HCT116 (cell line): ENCODE measurements around the gene TXNDC17. TPM values are rescaled to one million over a fixed set of nuclear protein-coding genes. Genes with fewer than 3 reads are reported as not detected.

Experiments
- ATAC-seq: fragments of 200-7000 bp; cut with Tn5 transposase; 2 replicates; pipeline ENCODE4 v1.9.1; 2020; ENCODE audit warnings: mild to moderate bottlenecking, moderate library complexity
- BruUV-seq: library from RNA; stranded (reverse); fragments of 400-500 nt; replicated peaks from 2 replicates; lab custom pipeline; 2021; lab: Mats Ljungman, UMichigan
- CTCF ChIA-PET: fragments of 300-600 bp; sonication (Branson Sonifier 250); formaldehyde crosslinking; loops from one replicate; lab custom pipeline; 2021; ENCODE audit warnings: antibody characterized with exemption; lab: Charles Lee
- POLR2A ChIA-PET: fragments of 300-600, 350-600 bp; sonication (Branson Sonifier 250); formaldehyde crosslinking; loops from one replicate; lab custom pipeline; 2021; ENCODE audit warnings: antibody characterized with exemption; lab: Charles Lee
- RAD21 ChIA-PET, 2 experiments: fragments of 300-600 bp; sonication (Branson Sonifier 250); formaldehyde crosslinking; loops; one replicate each; lab custom pipeline; 2023; ENCODE audit warnings: low total read pairs in 2 of 2; ENCODE audit not compliant: uncharacterized antibody in 2 of 2, unreplicated experiment in 2 of 2, low non-redundant PET in 1 of 2; lab: Charles Lee
- DNase-seq: peaks from one replicate; pipeline ENCODE4 v3.0.0-alpha.2; 2010; ENCODE audit warnings: low read depth, low spot score
- H2AFZ ChIP-seq: fragments of 200-600 bp; shearing (Covaris generic), sonication (generic); 2 replicates; pipeline ENCODE4 v1.6.1; 2017; ENCODE audit warnings: low read depth, mixed run types, mixed read lengths, antibody characterized with exemption, low read length; ENCODE audit not compliant: poor library complexity, severe bottlenecking
- H3K27ac ChIP-seq: 2 replicates; pipeline ENCODE4 v1.5.1; 2012; ENCODE audit warnings: low read depth, low read length
- H3K27me3 ChIP-seq: fragments of 200-600 bp; sonication (generic); 2 replicates; pipeline ENCODE4 v1.6.1; 2016; ENCODE audit warnings: mixed run types, low read length, mixed read lengths; ENCODE audit not compliant: insufficient read depth
- H3K36me3 ChIP-seq, 2 experiments: fragments of 200-500 bp in 1 of 2; fragments of 200-600 bp in 1 of 2; sonication (Bioruptor generic) in 1 of 2; sonication (generic) in 1 of 2; 2 replicates each; pipeline versions ENCODE4 v1.5.1 to v1.6.1; 2014 to 2016; ENCODE audit warnings: low read length in 2 of 2, inconsistent platforms in 1 of 2, mixed read lengths in 1 of 2, mixed run types in 1 of 2; ENCODE audit not compliant: insufficient read depth in 2 of 2, control insufficient read depth in 1 of 2
- H3K4me1 ChIP-seq, 2 experiments: fragments of 200-600 bp in 1 of 2; sonication (generic) in 1 of 2; 2 replicates each; pipeline versions ENCODE4 v1.5.1 to v1.6.1; 2012 to 2017; ENCODE audit warnings: low read length in 2 of 2, inconsistent platforms in 1 of 2, mild to moderate bottlenecking in 1 of 2, mixed read lengths in 1 of 2, mixed run types in 1 of 2, moderate library complexity in 1 of 2; ENCODE audit not compliant: insufficient read depth in 2 of 2, control insufficient read depth in 1 of 2
- H3K4me2 ChIP-seq: fragments of 200-600 bp; sonication (generic); 2 replicates; pipeline ENCODE4 v1.6.1; 2017; ENCODE audit warnings: mixed run types, low read length, mixed read lengths
- H3K4me3 ChIP-seq, 2 experiments: fragments of 200-600 bp in 1 of 2; sonication (generic) in 1 of 2; replicated peaks in 1 of 2; 2 replicates each; pipeline ENCODE4 v1.5.1; 2011 to 2016; ENCODE audit warnings: low read length in 2 of 2, control low read depth in 1 of 2, low read depth in 1 of 2, mild to moderate bottlenecking in 1 of 2, mixed read lengths in 1 of 2, mixed run types in 1 of 2
- H3K79me2 ChIP-seq: fragments of 200-600 bp; sonication (generic); 2 replicates; pipeline ENCODE4 v1.6.1; 2017; ENCODE audit warnings: mild to moderate bottlenecking, mixed run types, low read length, moderate library complexity, mixed read lengths; ENCODE audit not compliant: insufficient read depth
- H3K9ac ChIP-seq: fragments of 200-600 bp; sonication (generic); 2 replicates; pipeline ENCODE4 v1.6.1; 2016; ENCODE audit warnings: low read length, mixed read lengths
- H3K9me2 ChIP-seq: fragments of 200-600 bp; sonication (generic), shearing (Covaris generic); 2 replicates; pipeline ENCODE4 v1.6.1; 2017; ENCODE audit warnings: mixed run types, mild to moderate bottlenecking, moderate library complexity; ENCODE audit not compliant: insufficient read depth
- H3K9me3 ChIP-seq, 2 experiments: fragments of 200-500 bp in 1 of 2; fragments of 200-600 bp in 1 of 2; sonication (Bioruptor generic) in 1 of 2; sonication (generic) in 1 of 2; 2 replicates each; pipeline ENCODE4 v1.6.1; 2014 to 2017; ENCODE audit warnings: low read length in 2 of 2, mixed read lengths in 2 of 2, inconsistent platforms in 1 of 2, low read depth in 1 of 2, mild to moderate bottlenecking in 1 of 2, mixed run types in 1 of 2, moderate library complexity in 1 of 2; ENCODE audit not compliant: control insufficient read depth in 1 of 2, insufficient read depth in 1 of 2
- H4K20me1 ChIP-seq: fragments of 200-600 bp; sonication (generic), shearing (Covaris generic); 2 replicates; pipeline ENCODE4 v1.6.1; 2017; ENCODE audit warnings: mixed run types, mild to moderate bottlenecking, moderate library complexity; ENCODE audit not compliant: insufficient read depth
- CEBPB ChIP-seq: IDR thresholded peaks from 2 replicates; pipeline ENCODE4 v1.6.1; 2012; ENCODE audit warnings: low read depth
- EGR1 ChIP-seq: IDR thresholded peaks from 2 replicates; pipeline ENCODE4 v1.6.1; 2012; ENCODE audit warnings: low read depth
- ELF1 ChIP-seq: IDR thresholded peaks from 2 replicates; pipeline ENCODE4 v1.6.1; 2012; ENCODE audit warnings: low read depth, borderline replicate concordance
- EZH2 ChIP-seq: fragments of 200-600 bp; sonication (generic); IDR thresholded peaks from 2 replicates; pipeline ENCODE4 v1.6.1; 2017; ENCODE audit warnings: antibody characterized with exemption, mixed run types
- EZH2phosphoT487 ChIP-seq: fragments of 200-600 bp; IDR thresholded peaks from 2 replicates; pipeline ENCODE4 v1.6.1; 2018; ENCODE audit warnings: antibody characterized with exemption, borderline replicate concordance
- FOSL1 ChIP-seq: IDR thresholded peaks from 2 replicates; pipeline ENCODE4 v1.6.1; 2012; ENCODE audit warnings: low read depth
- POLR2A ChIP-seq: IDR thresholded peaks from 2 replicates; pipeline ENCODE4 v1.7.0; 2011; ENCODE audit warnings: borderline replicate concordance; ENCODE audit not compliant: insufficient read depth, insufficient read length; ENCODE audit errors: extremely low read depth
- RAD21 ChIP-seq: IDR thresholded peaks from 2 replicates; pipeline ENCODE4 v1.6.1; 2012; ENCODE audit warnings: low read depth, mild to moderate bottlenecking
- REST ChIP-seq: IDR thresholded peaks from 2 replicates; pipeline ENCODE4 v1.6.1; 2012; ENCODE audit warnings: low read depth
- SIN3A ChIP-seq: IDR thresholded peaks from 2 replicates; pipeline ENCODE4 v1.6.1; 2012; ENCODE audit warnings: low read depth
- SP1 ChIP-seq: IDR thresholded peaks from 2 replicates; pipeline ENCODE4 v1.6.1; 2012; ENCODE audit warnings: low read depth
- SRF ChIP-seq: IDR thresholded peaks from 2 replicates; pipeline ENCODE4 v1.6.1; 2012; ENCODE audit warnings: low read depth
- ZFX ChIP-seq: fragments of 450-650 bp; IDR thresholded peaks from 2 replicates; pipeline ENCODE4 v1.6.1; 2017
- ZNF274 ChIP-seq: fragments of 200-500 bp; sonication (Bioruptor generic); IDR thresholded peaks from 2 replicates; pipeline ENCODE4 v1.6.1; 2014; ENCODE audit warnings: mild to moderate bottlenecking, low read depth, low read length, inconsistent platforms
- intact Hi-C: fragments of 100-400 bp; cut with micrococcal nuclease; formaldehyde crosslinking; loops from 2 replicates; pipeline ENCODE4 v1.10.0; 2022
- total RNA-seq: library from RNA; stranded (reverse); gene quantifications from one replicate; pipeline ENCODE4 v1.2.1, GENCODE V29; 2021; ENCODE audit not compliant: unreplicated experiment
- TF ChIP-seq, protein P1 (sequence below), 3 experiments: fragments of 200-600 bp in 1 of 3; sonication (generic) in 1 of 3; IDR thresholded peaks in 2 of 3; conservative IDR thresholded peaks in 1 of 3; 2 replicates each; pipeline ENCODE4 v1.5.1; 2012 to 2017; ENCODE audit warnings: low read depth in 2 of 3, low read length in 2 of 3, antibody characterized with exemption in 1 of 3, borderline replicate concordance in 1 of 3, control low read depth in 1 of 3, mild to moderate bottlenecking in 1 of 3, mixed read lengths in 1 of 3, mixed run types in 1 of 3, moderate library complexity in 1 of 3; ENCODE audit not compliant: insufficient read depth in 1 of 3
- TF ChIP-seq, protein P2 (sequence below): IDR thresholded peaks from 2 replicates; pipeline ENCODE4 v1.6.1; 2012

TXNDC17 gene
- total RNA-seq, 1 experiment from 2014 or later = 121 TPM

- CTCF ChIA-PET = no interaction called here
- Histone ChIP-seq H3K4me3 (no peak overlapping the region), H3K4me2 (no peak overlapping the region), H3K4me1 (peaks cover 13 to 27% of the 10 kb centered on the region in 2 experiments; a peak in 3 of 4 replicates), H3K27ac (no peak overlapping the region), H3K36me3 (peaks cover 28 to 38% of the 10 kb centered on the region in 2 experiments), H3K9me2 (no peaks in the 10 kb centered on the region), H3K9ac (no peak overlapping the region), H2AFZ (no peak overlapping the region), H3K9me3 (no peaks in the 10 kb centered on the region), H4K20me1 (0 out of 2 replicates have a peak, but pooled peaks cover 3% of the 10 kb centered on the region), H3K79me2 (peaks cover 91% of the 10 kb centered on the region), H3K27me3 (no peaks in the 10 kb centered on the region)
- POLR2A ChIA-PET = no interaction called here
- no peak for TF ChIP-seq POLR2A
- TF ChIP-seq, protein P1, sequence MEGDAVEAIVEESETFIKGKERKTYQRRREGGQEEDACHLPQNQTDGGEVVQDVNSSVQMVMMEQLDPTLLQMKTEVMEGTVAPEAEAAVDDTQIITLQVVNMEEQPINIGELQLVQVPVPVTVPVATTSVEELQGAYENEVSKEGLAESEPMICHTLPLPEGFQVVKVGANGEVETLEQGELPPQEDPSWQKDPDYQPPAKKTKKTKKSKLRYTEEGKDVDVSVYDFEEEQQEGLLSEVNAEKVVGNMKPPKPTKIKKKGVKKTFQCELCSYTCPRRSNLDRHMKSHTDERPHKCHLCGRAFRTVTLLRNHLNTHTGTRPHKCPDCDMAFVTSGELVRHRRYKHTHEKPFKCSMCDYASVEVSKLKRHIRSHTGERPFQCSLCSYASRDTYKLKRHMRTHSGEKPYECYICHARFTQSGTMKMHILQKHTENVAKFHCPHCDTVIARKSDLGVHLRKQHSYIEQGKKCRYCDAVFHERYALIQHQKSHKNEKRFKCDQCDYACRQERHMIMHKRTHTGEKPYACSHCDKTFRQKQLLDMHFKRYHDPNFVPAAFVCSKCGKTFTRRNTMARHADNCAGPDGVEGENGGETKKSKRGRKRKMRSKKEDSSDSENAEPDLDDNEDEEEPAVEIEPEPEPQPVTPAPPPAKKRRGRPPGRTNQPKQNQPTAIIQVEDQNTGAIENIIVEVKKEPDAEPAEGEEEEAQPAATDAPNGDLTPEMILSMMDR (IDR thresholded peaks at IDR 0.05 in 2 of 3, conservative IDR thresholded peaks at IDR 0.05 in 1 of 3; ENCODE audit: borderline replicate concordance in 1 of 3, insufficient read depth in 1 of 3, low read depth in 2 of 3, low read length in 2 of 3) = no peak
- no peak for TF ChIP-seq EZH2phosphoT487
- TF ChIP-seq ZNF274 = no peak
- TF ChIP-seq ELF1 = no peak
- no peak for TF ChIP-seq CEBPB
- TF ChIP-seq REST = no peak
- no peak for TF ChIP-seq ZFX
- TF ChIP-seq SIN3A = no peak
- TF ChIP-seq SRF = no peak
- no peak for TF ChIP-seq FOSL1
- TF ChIP-seq EGR1 = no peak
- TF ChIP-seq SP1 = no peak
- TF ChIP-seq RAD21 = no peak
- TF ChIP-seq, protein P2, sequence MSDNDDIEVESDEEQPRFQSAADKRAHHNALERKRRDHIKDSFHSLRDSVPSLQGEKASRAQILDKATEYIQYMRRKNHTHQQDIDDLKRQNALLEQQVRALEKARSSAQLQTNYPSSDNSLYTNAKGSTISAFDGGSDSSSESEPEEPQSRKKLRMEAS = no peak
- TF ChIP-seq EZH2 = no peak
- intact Hi-C loops = loop anchor here (10.0 kb wide), 1 partner anchor 1059 kb away; the partner anchor contains the start of gene NLRP1
- RAD21 ChIA-PET = no interaction called here
- BruUV-seq = no TSS peak
- ATAC-seq (no peak), DNase-seq (no peak)
These were observed 2.7 kb downstream of the TXNDC17 start for GRCh38 chr17:6643451-6644125.
